Cardiac fibroblast (primary cell): ENCODE results near the gene PTCD1.
"Not testable (repeated sequence)": the region's sequence is repeated elsewhere in the genome, so short reads cannot be mapped to it uniquely, and the experiment has no call there.

ENCODE experiments used
- DNase-seq, 2 donors: peaks; one replicate each; pipeline versions ENCODE4 v3.0.0 to v3.0.0-alpha.2; 2010; ENCODE audit warnings: low read depth in 2 of 2
- H3K4me3 ChIP-seq, 2 donors: replicated peaks in 1 of 2; 1 replicate in 1 of 2; 2 replicates in 1 of 2; pipeline ENCODE4 v1.5.1; 2011; ENCODE audit warnings: low read depth in 2 of 2, low read length in 2 of 2, mild to moderate bottlenecking in 2 of 2, moderate library complexity in 1 of 2
- CTCF ChIP-seq: IDR thresholded peaks from one replicate; pipeline ENCODE4 v1.5.1; 2011; ENCODE audit warnings: low read depth, mild to moderate bottlenecking, low read length, inconsistent platforms

The PTCD1 gene

DNA sequence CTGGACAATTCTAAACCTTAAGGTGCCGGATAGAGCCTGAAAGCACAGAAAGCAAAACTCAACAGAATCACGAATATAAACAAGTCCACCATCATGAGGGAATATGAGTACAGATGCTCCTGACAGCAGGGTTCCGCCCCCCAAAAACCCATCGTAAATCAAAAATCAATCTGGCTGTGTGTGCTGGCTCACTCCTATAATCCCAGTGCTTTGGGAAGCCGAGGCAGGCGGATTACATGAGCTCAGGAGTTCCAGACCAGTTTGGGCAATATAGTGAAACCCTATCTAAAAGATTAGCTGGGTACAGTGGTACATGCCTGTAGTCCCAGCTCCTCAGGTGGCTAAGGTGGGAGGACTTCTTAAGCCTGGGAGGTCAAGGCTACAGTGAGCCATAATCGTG, 17.6 kb downstream of the PTCD1 start:
- no peak for DNase-seq
- H3K4me3 ChIP-seq = no peak overlapping the region
- TF ChIP-seq CTCF = no peak

GRCh38 chr7:99420213-99420612, 18.4 kb downstream of the PTCD1 start:
- TF ChIP-seq CTCF = no peak
- no peak overlapping the region for H3K4me3 ChIP-seq
- no peak for DNase-seq

DNA sequence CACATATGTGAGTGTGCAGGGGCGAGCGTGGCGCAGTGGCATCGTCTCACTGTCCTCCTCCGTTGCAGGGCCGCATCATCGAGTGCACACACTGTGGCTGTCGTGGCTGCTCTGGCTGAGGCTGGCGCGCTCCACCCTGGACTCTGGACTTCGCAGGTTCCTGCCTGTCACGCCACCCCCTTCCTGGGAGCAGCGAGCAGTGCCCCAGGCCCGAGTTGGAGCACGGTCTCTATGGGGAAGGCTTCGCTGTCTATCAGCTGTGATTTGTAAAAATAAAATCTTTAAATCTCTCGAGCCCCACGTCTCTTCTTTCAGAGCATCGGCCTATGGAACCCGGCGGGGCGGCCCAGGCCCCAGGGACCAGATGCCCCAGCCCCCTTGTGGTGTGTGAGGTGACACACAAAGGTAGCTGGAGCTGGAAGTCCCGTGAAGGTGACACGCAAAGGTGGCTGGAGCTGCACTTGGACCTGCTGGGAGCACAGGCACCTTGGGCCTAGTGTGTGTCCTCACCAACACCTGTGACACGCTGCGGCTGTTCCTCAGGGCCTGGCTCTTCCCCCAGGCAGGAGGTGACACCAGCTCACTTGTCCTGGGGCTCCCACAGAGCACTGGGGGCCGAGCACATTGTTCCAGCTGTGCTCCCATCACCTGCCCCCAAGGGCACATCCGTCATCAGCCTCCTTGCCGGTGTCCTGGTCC, 19.1 kb downstream of the PTCD1 start:
- TF ChIP-seq CTCF = no peak
- no peak for DNase-seq
- no peak overlapping the region for H3K4me3 ChIP-seq

- no peak for DNase-seq
- no peak for TF ChIP-seq CTCF
Observed at GRCh38 chr7:99418260-99418659, 20.3 kb downstream of the PTCD1 start.

DNA sequence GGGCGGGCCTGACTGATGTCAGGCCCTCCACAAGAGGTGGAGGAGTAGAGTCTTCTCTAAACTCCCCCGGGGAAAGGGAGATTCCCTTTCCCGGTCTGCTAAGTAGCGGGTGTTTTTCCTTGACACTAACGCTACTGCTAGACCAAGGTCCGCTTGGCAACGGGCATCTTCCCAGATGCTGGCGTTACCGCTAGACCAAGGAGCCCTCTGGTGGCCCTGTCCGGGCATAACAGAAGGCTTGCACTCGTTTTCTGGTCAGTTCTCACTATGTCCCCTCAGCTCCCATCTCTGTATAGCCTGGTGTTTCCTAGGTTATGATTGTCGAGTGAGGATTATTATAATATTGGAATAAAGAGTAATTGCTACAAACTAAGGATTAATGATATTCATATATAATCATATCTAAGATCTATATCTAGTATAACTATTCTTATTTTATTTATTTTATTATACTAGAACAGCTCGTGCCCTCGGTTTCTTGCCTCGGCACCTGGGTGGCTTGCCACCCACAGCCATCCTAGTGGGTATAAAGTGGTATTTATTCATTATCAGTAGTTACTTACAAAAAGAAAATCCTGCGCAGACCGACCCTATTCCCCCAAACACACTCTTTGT, 23.0 kb downstream of the PTCD1 start:
- peak; percentile 65 for TF ChIP-seq CTCF
- DNase-seq = peak; percentile 75 to 78

More at GRCh38 chr7:99418260-99418659, 20.3 kb downstream of the PTCD1 start:
- no peak overlapping the region for H3K4me3 ChIP-seq

GRCh38 chr7:99410635-99411034, 28.0 kb downstream of the PTCD1 start:
- DNase-seq = no peak
- no peak for TF ChIP-seq CTCF
- no peak overlapping the region for H3K4me3 ChIP-seq

More for the DNA sequence above, 23.0 kb downstream of the PTCD1 start:
- H3K4me3 ChIP-seq = not testable (repeated sequence)

DNA sequence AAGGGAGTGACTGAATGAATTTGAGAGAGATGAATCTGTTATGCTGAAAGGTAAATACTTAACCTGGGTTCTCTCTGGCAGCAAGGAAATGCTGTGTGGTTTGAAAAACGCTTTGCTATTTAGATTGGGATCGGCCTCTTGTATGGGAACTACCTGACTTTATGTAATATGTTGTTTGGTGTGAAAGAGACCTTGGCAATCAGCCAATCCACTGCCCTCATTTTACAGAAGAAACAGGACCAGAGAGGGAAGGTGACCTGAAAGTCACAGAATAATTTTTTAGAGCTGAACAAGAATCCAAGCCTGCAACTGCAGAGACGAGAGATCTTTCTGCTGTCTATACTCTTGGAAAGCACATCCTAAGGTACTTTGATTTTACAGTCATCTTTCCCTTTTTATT, 28.8 kb downstream of the PTCD1 start:
- no peak for TF ChIP-seq CTCF
- DNase-seq = no peak
- H3K4me3 ChIP-seq = peak overlapping the region; percentile 96
